ENCODE measurements around the gene APOA5. TPM values are rescaled to one million over a fixed set of nuclear protein-coding genes. Genes with fewer than 3 reads are reported as not detected.
"Not testable (repeated sequence)": the region's sequence is repeated elsewhere in the genome, so short reads cannot be mapped to it uniquely, and the experiment has no call there.

APOA5 gene
- total RNA-seq, 1 experiment from 2014 or later = 0.20 TPM

DNA sequence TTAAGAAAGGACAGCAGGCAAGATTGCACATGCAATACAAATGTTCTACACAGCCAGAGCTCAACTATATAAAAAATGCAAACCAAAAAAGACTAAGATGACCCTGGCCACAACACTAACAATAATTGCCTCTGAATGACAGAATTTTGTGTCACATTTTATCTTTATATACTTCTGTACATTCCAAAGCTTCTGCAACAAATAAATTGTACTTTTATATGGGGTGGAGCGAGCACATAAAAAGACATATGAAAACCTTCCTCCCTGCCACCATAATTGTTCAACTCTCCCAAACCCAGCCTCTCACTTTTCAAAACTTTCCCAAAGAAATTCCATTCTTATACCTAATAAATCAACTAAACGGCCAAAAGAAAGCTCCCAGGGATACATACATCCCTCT lies 29.5 kb downstream of the APOA5 start:
- DNase-seq (ENCODE audit: low spot score) = no peak
- H3K27me3 Mint-ChIP-seq (ENCODE audit: low read depth) = no peaks in the 10 kb centered on the region
- ChIA-PET CTCF (interaction anchor here (0.9 kb wide), 1 partner anchor 29 kb away, joined by 3 read pairs; the partner anchor contains the start of gene APOA5), POLR2A (no interaction called here)
- no peaks in the 10 kb centered on the region for H3K4me1 Mint-ChIP-seq
- no peak overlapping the region for H3K4me3 Mint-ChIP-seq
- peaks cover 66% of the 10 kb centered on the region for H3K36me3 Mint-ChIP-seq
- no peaks in the 10 kb centered on the region for H3K9me3 Mint-ChIP-seq
- ATAC-seq = no peak
- no peak overlapping the region for H3K27ac Mint-ChIP-seq
- no peak for TF ChIP-seq ZNF121 (CRISPR knock-in tag; IDR thresholded peaks at IDR 0.05)
- TF ChIP-seq FOXP1 (CRISPR knock-in tag; IDR thresholded peaks at IDR 0.05; ENCODE audit: borderline replicate concordance) = no peak
- TF ChIP-seq, protein P1, sequence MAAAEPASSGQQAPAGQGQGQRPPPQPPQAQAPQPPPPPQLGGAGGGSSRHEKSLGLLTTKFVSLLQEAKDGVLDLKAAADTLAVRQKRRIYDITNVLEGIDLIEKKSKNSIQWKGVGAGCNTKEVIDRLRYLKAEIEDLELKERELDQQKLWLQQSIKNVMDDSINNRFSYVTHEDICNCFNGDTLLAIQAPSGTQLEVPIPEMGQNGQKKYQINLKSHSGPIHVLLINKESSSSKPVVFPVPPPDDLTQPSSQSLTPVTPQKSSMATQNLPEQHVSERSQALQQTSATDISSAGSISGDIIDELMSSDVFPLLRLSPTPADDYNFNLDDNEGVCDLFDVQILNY (CRISPR knock-in tag; IDR thresholded peaks at IDR 0.05) = no peak
- TF ChIP-seq ESRRA (CRISPR knock-in tag; IDR thresholded peaks at IDR 0.05; ENCODE audit: borderline replicate concordance) = no peak
- TF ChIP-seq TEAD4 (CRISPR knock-in tag; IDR thresholded peaks at IDR 0.05) = no peak
- TF ChIP-seq SMAD3 (CRISPR knock-in tag; IDR thresholded peaks at IDR 0.05; ENCODE audit: borderline replicate concordance) = no peak
- no peak for TF ChIP-seq ATF6 (CRISPR knock-in tag; IDR thresholded peaks at IDR 0.05)
- TF ChIP-seq CREB1 (CRISPR knock-in tag; IDR thresholded peaks at IDR 0.05) = no peak
- TF ChIP-seq, protein P2, sequence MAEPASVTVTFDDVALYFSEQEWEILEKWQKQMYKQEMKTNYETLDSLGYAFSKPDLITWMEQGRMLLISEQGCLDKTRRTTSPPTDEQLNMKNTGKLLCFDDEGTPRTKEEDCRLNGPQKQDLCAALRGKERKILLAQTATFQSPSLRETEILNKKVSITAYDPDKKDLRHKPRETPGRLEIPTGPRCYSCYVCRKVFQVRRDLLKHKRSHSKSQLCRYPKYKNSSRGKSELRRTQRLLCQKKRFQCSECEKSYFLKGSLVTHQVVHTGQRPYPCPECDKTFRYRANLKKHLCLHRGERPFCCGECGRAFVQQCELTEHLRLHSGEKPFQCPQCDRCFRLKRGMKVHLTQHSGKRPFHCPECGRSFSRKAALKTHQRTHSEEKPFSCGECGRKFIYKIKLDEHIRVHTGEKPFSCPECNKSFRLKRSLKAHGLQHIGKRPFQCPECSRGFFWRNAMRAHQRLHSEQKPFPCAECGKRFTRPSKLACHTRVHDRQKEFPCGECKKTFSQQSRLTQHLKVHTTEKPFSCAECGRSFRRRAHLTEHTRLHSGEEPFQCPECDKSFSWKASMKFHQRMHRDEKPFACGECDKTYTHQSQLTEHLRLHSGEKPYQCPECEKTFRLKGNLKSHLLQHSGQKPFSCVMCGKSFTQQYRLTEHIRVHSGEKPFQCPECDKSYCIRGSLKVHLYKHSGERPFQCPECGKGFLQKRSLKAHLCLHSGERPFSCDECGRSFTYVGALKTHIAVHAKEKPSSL (CRISPR knock-in tag; conservative IDR thresholded peaks at IDR 0.05) = no peak
- TF ChIP-seq, protein P3, sequence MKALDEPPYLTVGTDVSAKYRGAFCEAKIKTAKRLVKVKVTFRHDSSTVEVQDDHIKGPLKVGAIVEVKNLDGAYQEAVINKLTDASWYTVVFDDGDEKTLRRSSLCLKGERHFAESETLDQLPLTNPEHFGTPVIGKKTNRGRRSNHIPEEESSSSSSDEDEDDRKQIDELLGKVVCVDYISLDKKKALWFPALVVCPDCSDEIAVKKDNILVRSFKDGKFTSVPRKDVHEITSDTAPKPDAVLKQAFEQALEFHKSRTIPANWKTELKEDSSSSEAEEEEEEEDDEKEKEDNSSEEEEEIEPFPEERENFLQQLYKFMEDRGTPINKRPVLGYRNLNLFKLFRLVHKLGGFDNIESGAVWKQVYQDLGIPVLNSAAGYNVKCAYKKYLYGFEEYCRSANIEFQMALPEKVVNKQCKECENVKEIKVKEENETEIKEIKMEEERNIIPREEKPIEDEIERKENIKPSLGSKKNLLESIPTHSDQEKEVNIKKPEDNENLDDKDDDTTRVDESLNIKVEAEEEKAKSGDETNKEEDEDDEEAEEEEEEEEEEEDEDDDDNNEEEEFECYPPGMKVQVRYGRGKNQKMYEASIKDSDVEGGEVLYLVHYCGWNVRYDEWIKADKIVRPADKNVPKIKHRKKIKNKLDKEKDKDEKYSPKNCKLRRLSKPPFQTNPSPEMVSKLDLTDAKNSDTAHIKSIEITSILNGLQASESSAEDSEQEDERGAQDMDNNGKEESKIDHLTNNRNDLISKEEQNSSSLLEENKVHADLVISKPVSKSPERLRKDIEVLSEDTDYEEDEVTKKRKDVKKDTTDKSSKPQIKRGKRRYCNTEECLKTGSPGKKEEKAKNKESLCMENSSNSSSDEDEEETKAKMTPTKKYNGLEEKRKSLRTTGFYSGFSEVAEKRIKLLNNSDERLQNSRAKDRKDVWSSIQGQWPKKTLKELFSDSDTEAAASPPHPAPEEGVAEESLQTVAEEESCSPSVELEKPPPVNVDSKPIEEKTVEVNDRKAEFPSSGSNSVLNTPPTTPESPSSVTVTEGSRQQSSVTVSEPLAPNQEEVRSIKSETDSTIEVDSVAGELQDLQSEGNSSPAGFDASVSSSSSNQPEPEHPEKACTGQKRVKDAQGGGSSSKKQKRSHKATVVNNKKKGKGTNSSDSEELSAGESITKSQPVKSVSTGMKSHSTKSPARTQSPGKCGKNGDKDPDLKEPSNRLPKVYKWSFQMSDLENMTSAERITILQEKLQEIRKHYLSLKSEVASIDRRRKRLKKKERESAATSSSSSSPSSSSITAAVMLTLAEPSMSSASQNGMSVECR (CRISPR knock-in tag; IDR thresholded peaks at IDR 0.05; ENCODE audit: borderline replicate concordance) = no peak
- TF ChIP-seq NFE2L1 (CRISPR knock-in tag; IDR thresholded peaks at IDR 0.05) = no peak
- TF ChIP-seq, protein P4, sequence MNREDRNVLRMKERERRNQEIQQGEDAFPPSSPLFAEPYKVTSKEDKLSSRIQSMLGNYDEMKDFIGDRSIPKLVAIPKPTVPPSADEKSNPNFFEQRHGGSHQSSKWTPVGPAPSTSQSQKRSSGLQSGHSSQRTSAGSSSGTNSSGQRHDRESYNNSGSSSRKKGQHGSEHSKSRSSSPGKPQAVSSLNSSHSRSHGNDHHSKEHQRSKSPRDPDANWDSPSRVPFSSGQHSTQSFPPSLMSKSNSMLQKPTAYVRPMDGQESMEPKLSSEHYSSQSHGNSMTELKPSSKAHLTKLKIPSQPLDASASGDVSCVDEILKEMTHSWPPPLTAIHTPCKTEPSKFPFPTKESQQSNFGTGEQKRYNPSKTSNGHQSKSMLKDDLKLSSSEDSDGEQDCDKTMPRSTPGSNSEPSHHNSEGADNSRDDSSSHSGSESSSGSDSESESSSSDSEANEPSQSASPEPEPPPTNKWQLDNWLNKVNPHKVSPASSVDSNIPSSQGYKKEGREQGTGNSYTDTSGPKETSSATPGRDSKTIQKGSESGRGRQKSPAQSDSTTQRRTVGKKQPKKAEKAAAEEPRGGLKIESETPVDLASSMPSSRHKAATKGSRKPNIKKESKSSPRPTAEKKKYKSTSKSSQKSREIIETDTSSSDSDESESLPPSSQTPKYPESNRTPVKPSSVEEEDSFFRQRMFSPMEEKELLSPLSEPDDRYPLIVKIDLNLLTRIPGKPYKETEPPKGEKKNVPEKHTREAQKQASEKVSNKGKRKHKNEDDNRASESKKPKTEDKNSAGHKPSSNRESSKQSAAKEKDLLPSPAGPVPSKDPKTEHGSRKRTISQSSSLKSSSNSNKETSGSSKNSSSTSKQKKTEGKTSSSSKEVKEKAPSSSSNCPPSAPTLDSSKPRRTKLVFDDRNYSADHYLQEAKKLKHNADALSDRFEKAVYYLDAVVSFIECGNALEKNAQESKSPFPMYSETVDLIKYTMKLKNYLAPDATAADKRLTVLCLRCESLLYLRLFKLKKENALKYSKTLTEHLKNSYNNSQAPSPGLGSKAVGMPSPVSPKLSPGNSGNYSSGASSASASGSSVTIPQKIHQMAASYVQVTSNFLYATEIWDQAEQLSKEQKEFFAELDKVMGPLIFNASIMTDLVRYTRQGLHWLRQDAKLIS (CRISPR knock-in tag; IDR thresholded peaks at IDR 0.05; ENCODE audit: borderline replicate concordance) = no peak
- TF ChIP-seq AR (CRISPR knock-in tag; IDR thresholded peaks at IDR 0.05) = no peak
- TF ChIP-seq CBFB (CRISPR knock-in tag; IDR thresholded peaks at IDR 0.05; ENCODE audit: low read depth) = no peak
- TF ChIP-seq ETV6 (CRISPR knock-in tag; IDR thresholded peaks at IDR 0.05) = no peak

DNA sequence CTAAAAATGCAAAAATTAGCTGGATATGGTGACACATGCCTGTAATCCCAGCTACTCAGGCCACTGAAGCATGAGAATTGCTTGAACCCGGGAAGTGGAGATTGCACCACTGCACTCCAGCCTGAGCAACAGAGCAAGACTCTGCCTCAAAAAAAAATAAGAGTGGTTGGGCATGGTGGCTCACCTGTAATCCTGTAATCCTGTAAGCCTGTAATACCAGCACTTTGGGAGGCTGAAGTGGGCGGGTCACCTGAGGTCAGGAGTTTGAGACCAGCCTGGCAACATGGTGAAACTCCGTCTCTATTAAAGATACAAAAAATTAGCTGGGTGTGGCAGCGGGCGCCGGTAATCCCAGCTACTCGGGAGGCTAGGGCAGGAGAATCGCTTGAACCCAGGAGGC lies 35.6 kb downstream of the APOA5 start:
- POLR2A ChIA-PET; H3K27me3 Mint-ChIP-seq (ENCODE audit: low read depth); H3K9me3 Mint-ChIP-seq; DNase-seq (ENCODE audit: low spot score); H3K4me3 Mint-ChIP-seq; H3K4me1 Mint-ChIP-seq; ATAC-seq; H3K27ac Mint-ChIP-seq: not testable (repeated sequence)
- H3K36me3 Mint-ChIP-seq = peaks cover 61% of the 10 kb centered on the region
- CTCF ChIA-PET = interaction anchor here (1.2 kb wide), 1 partner anchor 35 kb away, joined by 3 read pairs; the partner anchor contains the start of gene APOA5

All from WTC11 (cell line).